T-helper 22 cell (primary cell): ENCODE results near the gene DDX46.
"Not testable (repeated sequence)": the region's sequence is repeated elsewhere in the genome, so short reads cannot be mapped to it uniquely, and the experiment has no call there.

Source experiments
- DNase-seq: peaks from one replicate; pipeline ENCODE4 v3.0.0-alpha.2; 2020; ENCODE audit warnings: low read depth

The DDX46 gene

DNA sequence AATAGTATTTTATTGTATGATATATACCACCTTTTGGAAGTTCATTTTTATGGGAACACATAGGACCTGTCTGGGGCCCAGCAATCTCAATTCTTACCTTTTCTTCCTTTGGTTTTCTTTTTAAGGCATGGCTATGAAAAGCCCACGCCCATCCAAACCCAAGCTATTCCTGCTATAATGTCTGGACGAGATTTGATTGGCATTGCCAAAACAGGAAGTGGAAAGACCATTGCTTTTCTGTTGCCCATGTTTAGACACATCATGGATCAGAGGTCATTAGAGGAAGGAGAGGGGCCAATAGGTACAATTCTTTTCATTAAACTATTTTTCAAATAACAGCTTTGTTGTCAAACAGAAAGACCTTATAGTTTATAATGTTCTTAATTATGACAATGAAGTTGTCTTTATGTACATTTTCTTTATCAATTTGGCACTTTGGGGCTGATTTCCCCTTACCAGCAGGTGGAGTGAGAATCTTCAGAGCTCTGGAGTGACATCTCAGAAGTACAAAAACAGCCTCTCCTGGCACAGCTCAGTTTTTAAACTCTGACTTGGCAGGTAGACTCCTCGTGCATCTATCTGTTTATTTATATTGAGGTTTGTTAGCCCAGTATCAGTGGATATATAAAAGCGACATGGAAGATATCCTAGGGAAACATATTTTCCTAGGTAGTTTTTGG, 25.8 kb downstream of the DDX46 start:
- DNase-seq, result no peak

GRCh38 chr5:134784946-134785620, 26.5 kb downstream of the DDX46 start:
- DNase-seq, result no peak

DNA sequence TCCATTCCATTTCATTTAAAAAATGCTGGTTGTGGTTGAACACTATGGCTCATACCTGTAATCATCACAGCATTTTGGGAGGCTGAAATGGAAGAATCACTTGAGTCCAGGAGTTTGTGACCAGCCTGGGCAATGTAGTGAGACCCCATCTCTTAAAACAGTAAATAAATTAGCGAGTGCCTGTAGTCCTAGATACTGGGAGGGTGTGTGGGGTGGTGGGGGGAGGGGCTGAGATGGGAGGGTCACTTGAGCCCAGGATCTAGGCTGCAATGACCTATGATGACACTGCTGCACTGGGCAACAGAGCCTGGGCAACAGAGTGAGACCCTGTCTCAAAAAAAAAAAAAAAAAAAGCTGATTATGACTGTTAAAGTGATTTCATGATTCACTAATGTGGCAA, 29.1 kb downstream of the DDX46 start:
- no peak for DNase-seq

- no peak for DNase-seq
Observed at GRCh38 chr5:134791580-134791979, 33.0 kb downstream of the DDX46 start.

GRCh38 chr5:134792286-134792685, 33.7 kb downstream of the DDX46 start:
- DNase-seq, result no peak

- DNase-seq, result no peak
Observed at GRCh38 chr5:134793111-134793510, 34.5 kb downstream of the DDX46 start.

- no peak for DNase-seq
Observed at GRCh38 chr5:134794082-134794481, 35.5 kb downstream of the DDX46 start.

GRCh38 chr5:134794819-134795218, 36.2 kb downstream of the DDX46 start:
- DNase-seq, result no peak

DNA sequence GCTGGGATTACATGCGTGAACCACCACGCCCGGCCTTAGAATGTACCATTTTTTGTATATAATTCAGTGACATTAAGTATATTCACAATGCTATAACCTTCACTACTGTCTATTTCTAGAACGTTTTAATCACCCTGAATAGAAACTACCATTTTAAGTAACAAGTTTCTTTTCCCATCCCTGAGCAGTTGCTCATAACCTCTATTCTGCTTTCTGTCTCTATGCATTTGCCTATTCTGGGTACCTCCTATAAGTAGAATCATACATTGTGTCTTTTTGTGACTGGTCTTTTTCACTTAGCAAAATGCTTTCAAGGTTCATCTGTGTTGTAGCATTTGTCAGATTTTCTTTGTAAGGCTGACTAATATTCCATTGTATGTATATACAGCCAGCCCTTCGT, 39.9 kb downstream of the DDX46 start:
- no peak for DNase-seq

GRCh38 chr5:134803821-134804220, 45.2 kb downstream of the DDX46 start:
- no peak for DNase-seq

DNA sequence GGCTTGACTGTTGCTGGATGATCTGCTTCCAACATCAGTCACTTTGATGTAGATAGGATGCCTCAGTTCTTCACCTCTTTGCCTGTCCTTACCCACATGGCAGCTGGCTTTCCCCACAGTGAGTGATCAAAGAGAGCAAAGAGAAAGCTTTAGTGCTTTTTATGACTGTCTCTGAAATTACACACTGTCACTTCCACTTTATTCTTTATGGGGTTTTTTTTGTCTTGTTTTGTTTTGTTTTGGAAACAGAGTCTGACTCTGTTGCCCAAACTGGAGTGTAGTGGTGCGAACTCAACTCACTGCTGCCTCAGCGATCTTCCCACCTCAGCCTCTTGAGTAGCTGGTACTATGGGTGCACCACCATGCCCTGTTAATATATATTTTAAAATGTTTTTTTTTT, 54.8 kb downstream of the DDX46 start:
- DNase-seq, result no peak

DNA sequence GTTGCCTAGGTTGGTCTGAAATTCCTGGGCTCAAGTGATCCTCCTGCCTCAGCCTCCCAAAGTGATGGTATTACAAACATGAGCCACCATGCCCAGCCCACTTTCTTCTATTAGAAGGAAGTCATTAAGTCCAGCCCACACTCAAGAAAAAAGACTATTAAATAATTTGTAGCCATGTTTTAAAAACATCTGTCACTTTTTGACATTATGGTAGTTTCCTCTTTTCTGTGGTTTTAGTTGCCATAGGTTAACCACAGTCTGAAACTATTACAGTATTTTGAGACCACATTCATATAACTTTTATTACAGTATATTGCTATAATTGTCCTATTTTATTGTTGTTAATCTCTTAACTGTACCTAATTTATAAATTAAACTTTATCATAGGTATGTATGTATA, 55.2 kb downstream of the DDX46 start:
- no peak for DNase-seq

- DNase-seq, result no peak
Observed at GRCh38 chr5:134817006-134817405, 58.4 kb downstream of the DDX46 start.

DNA sequence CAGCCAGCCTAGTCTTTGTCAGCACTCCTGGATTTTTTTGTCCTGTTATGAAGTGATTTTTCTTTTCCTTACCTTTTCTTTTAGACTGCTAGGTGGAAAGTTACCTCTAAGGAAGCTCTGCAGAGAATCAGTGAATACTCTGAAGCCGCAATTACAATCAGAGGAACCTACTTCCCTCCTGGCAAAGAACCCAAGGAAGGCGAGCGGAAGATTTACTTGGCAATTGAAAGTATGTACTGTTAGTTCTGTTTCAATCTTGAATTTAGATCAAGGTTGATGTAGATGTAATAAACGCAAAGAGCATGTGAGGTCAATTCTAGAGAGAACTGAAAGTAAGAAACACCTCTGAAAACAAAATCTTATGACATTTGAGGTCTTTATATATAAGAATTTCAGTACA, 60.2 kb downstream of the DDX46 start:
- no peak for DNase-seq

DNA sequence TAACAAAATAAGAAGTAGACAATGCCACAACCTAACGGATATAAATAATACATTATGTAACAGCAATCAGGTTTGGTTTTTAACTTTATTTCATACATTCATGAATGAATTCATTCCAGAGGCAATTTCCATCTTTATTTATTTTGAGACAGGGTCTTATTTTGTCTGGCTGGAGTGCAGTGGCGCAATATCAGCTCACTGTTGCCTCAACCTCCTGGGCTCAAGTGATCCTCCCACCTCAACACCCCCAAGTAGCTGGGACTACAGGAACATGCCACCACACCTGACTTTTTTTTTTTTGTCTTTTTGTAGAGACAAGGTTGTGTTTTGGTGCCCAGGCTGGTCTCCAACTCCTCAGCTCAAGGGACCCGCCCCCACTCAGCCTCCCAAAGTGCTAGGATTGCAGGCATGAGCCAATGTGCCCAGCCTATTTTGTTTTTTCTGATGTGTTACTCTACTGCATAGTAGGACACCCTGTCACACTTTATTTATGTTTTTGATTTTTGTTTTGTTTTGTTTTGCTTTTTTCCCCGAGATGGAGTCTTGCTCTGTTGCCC, 60.9 kb downstream of the DDX46 start:
- no peak for DNase-seq

GRCh38 chr5:134821841-134822240, 63.3 kb downstream of the DDX46 start:
- no peak for DNase-seq

GRCh38 chr5:134824681-134825080, 66.1 kb downstream of the DDX46 start:
- DNase-seq, result no peak

- DNase-seq, result no peak
Observed at GRCh38 chr5:134825212-134825611, 66.6 kb downstream of the DDX46 start.

DNA sequence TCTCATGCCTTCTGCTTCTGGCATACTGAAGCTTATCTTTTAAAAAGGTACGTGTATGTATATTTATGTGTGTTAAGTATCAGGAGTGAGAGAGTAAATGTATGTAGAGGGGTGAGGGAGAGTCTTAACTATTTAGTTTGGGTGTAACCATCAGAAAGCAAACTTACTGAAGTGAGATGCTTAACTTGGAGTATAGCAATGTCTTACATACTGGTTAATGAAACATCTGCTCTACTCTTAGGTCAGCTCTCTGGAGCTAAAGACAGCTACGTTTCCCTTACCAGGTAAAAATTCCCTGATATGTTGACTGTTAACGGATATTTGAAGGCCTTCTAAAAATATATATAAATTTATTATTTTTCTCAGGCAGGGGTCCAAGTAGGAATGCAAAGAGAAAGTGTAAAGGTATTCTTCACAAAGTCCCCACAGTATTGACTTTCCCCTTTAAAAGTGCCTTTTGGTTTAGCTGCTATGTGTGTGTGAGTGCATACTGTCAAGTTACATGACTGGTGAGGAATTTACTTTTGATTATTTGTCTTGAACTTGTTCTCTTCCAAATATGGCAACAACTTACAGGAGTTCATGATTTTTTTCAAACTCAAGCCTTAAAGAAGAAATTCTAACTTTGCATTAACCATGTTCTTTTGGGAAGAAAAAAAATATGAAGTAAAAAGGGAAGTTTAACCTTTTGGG, 74.9 kb downstream of the DDX46 start:
- DNase-seq, result no peak

- no peak for DNase-seq
Observed at GRCh38 chr5:134835623-134836022, 77.0 kb downstream of the DDX46 start.

GRCh38 chr5:134837530-134838181, 79.1 kb downstream of the DDX46 start:
- DNase-seq, result no peak

DNA sequence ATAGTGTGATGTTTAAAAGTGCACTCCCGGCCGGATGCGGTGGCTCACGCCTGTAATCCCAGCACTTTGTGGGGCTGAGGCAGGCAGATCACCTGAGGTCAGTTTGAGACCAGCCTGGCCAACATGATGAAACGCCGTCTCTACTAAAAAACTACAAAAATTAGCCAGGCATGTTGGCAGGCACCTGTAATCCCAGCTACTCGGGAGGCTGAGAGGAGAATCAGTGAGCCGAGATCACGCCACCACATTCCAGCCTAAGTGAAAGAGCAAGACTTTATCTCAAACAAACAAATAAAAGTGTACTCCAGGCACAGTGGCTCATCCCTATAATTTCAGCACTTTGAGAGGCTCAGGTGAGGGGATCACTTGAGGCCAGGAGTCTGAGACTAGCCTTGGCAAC, 79.8 kb downstream of the DDX46 start:
- not testable (repeated sequence) for DNase-seq

DNA sequence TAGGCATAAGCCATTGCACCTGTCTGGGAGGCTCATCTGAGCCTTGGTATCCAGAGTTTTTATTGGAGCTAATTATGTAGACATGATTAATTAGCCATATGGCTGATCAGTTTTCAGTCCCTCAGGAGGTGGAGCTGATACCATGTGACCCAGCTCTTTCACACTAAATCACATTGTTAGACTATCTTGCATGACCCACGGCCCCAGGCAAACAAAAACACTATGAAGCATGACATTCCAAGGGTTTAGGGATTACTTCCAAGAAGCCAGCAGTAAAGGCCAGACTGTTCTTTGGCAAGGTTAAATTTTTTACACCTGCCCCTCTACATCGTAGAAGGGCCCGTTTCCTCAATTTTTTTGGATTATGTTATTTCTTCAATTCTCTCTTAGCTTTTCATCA, 82.2 kb downstream of the DDX46 start:
- no peak for DNase-seq
